Upper lobe of left lung (tissue), 6 donors: ENCODE measurements around the gene UNKL. TPM values are rescaled to one million over a fixed set of nuclear protein-coding genes. Genes with fewer than 3 reads are reported as not detected.

Experiments
- ATAC-seq, 2 donors: fragments of 200-7000 bp; cut with Tn5 transposase; one replicate each; pipeline ENCODE4 v1.9.1; 2022; ENCODE audit warnings: mild to moderate bottlenecking in 2 of 2, moderate library complexity in 2 of 2; ENCODE audit not compliant: low FRiP score in 2 of 2
- DNase-seq, 2 donors: peaks; one replicate each; pipeline ENCODE4 v3.0.0-alpha.2; 2019 to 2020
- H3K27ac ChIP-seq, 4 donors: fragments of 200-600 bp; sonication (generic); one replicate each; pipeline ENCODE4 v1.5.1; 2016 to 2019
- H3K27me3 ChIP-seq, 4 donors: fragments of 200-600 bp; sonication (generic); one replicate each; pipeline ENCODE4 v1.5.1; 2017 to 2019
- H3K36me3 ChIP-seq, 4 donors: fragments of 200-600 bp; sonication (generic); one replicate each; pipeline ENCODE4 v1.5.1; 2016 to 2019
- H3K4me1 ChIP-seq, 4 donors: fragments of 200-600 bp; sonication (generic); one replicate each; pipeline ENCODE4 v1.5.1; 2018 to 2019
- H3K4me3 ChIP-seq, 4 donors: fragments of 200-600 bp; sonication (generic); one replicate each; pipeline ENCODE4 v1.5.1; 2017 to 2019; ENCODE audit warnings: mild to moderate bottlenecking in 2 of 4, moderate library complexity in 1 of 4
- H3K9me3 ChIP-seq, 4 donors: fragments of 200-600 bp; sonication (generic); one replicate each; pipeline ENCODE4 v1.5.1; 2018 to 2019
- EP300 ChIP-seq, 4 donors: sonication (generic); formaldehyde crosslinking; IDR thresholded peaks; one replicate each; pipeline ENCODE4 v1.5.1; 2017; ENCODE audit warnings: antibody characterized with exemption in 4 of 4, control low read depth in 2 of 4
- POLR2A ChIP-seq, 4 donors: fragments of 450-650 bp; IDR thresholded peaks; one replicate each; pipeline ENCODE4 v1.5.1; 2016 to 2017; ENCODE audit warnings: antibody characterized with exemption in 4 of 4, mild to moderate bottlenecking in 2 of 4
- POLR2AphosphoS5 ChIP-seq, 2 donors: sonication (generic); formaldehyde crosslinking; IDR thresholded peaks; one replicate each; pipeline ENCODE4 v1.5.1; 2017; ENCODE audit warnings: antibody characterized with exemption in 2 of 2
- WGBS, 2 donors: methylation state at CpG; one replicate each; pipeline ENCODE4 v1.1.5; 2017 to 2018; 5-methylcytosine and 5-hydroxymethylcytosine counted together
- total RNA-seq, 6 donors: library from RNA; depleted of rRNA in 4 of 6; stranded (reverse); fragments of >200 nt in 4 of 6; gene quantifications; one replicate each; pipeline versions ENCODE4 v1.1.0 to v1.2.1, GENCODE V29; 2016 to 2021
- TF ChIP-seq, protein P1 (sequence below), 6 experiments: fragments of 450-650 bp in 4 of 6; fragments of 200-600 bp in 2 of 6; sonication (generic) in 2 of 6; IDR thresholded peaks; one replicate each; pipeline ENCODE4 v1.5.1; 2016 to 2019; ENCODE audit warnings: antibody characterized with exemption in 6 of 6
- donor health status: DM: no; HTN: no; CAD: no; lungs with moderate emphysema.
- donor health status: DM: no; HTN: yes; CAD: no; lungs with severe emphysema.

Gene UNKL
- total RNA-seq, 6 donors from 2014 or later = 7.6 to 83.8 (median 28.0) TPM

DNA sequence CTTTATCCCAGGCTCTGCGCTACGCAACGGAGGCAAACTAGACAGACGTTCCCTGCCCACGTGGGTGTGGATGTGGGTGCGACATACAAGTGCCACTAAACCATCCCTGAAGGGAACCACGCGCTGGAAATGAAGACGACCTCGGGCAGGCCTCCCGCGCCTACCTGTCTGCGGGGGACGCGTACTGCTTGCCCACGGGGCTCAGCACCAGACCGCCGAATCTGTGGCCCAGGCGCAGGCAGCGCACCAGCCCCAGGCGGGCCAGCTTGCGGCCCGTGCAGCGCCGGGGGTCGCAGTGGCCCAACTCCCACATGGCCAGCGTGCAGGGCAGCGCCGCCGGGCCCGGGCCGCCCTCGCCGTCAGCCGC, 63.3 kb downstream of the UNKL start:
- H3K4me1 ChIP-seq = peaks cover 18 to 50% (median 30%) of the 10 kb centered on the region in 4 donors
- H3K27me3 ChIP-seq = no peaks in the 10 kb centered on the region
- H3K27ac ChIP-seq = peak overlapping the region; percentile 71 to 93 (median 78)
- no peak for ATAC-seq
- TF ChIP-seq, protein P1, sequence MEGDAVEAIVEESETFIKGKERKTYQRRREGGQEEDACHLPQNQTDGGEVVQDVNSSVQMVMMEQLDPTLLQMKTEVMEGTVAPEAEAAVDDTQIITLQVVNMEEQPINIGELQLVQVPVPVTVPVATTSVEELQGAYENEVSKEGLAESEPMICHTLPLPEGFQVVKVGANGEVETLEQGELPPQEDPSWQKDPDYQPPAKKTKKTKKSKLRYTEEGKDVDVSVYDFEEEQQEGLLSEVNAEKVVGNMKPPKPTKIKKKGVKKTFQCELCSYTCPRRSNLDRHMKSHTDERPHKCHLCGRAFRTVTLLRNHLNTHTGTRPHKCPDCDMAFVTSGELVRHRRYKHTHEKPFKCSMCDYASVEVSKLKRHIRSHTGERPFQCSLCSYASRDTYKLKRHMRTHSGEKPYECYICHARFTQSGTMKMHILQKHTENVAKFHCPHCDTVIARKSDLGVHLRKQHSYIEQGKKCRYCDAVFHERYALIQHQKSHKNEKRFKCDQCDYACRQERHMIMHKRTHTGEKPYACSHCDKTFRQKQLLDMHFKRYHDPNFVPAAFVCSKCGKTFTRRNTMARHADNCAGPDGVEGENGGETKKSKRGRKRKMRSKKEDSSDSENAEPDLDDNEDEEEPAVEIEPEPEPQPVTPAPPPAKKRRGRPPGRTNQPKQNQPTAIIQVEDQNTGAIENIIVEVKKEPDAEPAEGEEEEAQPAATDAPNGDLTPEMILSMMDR (IDR thresholded peaks at IDR 0.05) = no peak
- TF ChIP-seq POLR2AphosphoS5 (IDR thresholded peaks at IDR 0.05) = no peak
- no peak for TF ChIP-seq POLR2A (IDR thresholded peaks at IDR 0.05)
- TF ChIP-seq EP300 (IDR thresholded peaks at IDR 0.05) = no peak
- H3K36me3 ChIP-seq = peaks cover 0 to 31% (median 22%) of the 10 kb centered on the region in 4 donors
- peak overlapping the region; percentile 93 to 100 (median 98) for H3K4me3 ChIP-seq
- WGBS, 2 donors = 0 to 1% methylated on average over 3 to 24 of the region's 35 CpGs
- H3K9me3 ChIP-seq = no peaks in the 10 kb centered on the region
- no peak for DNase-seq

DNA sequence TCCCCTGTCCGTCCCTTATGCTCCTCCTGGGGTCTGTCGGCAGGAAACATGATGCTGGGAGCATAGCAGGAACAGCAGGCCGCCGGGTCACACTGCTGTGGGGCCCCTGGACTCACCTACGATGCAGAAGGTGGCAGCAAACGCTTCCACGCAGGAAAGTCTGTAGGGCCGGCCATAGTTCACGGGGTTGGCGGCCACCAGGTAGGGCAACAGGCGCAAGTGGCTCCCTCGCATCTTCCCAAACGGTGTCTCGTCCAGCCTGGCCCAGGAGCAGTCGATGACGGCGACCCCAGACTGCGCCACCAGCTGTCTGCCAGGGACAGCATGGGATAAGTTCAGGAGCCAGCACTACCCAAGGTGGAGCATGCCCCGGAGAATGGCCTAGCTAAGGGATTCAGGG, 63.8 kb downstream of the UNKL start:
- DNase-seq = peak in 1 of 2 donors; percentile 70
- Histone ChIP-seq H3K27ac (peak overlapping the region in 1 of 4 donors; percentile 93), H3K36me3 (peaks cover 0 to 31% (median 22%) of the 10 kb centered on the region in 4 donors), H3K27me3 (no peaks in the 10 kb centered on the region), H3K4me3 (peak overlapping the region in 3 of 4 donors; percentile 96 to 100 (median 100)), H3K9me3 (no peaks in the 10 kb centered on the region), H3K4me1 (peaks cover 18 to 47% (median 30%) of the 10 kb centered on the region in 4 donors)
- no peak for ATAC-seq
- 83 to 88% methylated on average over 1 to 18 of the region's 19 CpGs for WGBS, 2 donors
- TF ChIP-seq POLR2A (IDR thresholded peaks at IDR 0.05) (no peak), POLR2AphosphoS5 (IDR thresholded peaks at IDR 0.05) (no peak), EP300 (IDR thresholded peaks at IDR 0.05) (no peak)
- TF ChIP-seq, protein P1 (IDR thresholded peaks at IDR 0.05) = no peak

DNA sequence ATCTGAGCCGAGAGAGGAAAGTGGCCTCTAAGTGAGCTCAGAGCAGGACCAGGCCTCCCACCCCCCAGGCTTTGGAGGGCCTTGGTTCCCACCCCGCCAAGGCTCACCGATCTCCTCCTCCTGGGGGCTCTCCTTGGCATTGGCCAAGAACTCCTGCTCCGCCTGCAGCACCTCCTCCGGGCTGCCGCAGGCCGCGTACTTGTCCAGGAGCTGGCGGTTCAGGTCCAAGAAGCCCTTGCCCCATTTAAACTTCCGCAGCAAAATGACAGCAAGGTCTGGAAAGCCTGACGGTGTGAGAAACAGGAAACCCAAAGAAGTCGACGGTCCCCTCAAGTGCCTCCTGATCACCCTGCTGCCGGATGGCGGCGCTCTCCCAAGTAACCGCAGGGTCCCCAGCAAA, 64.6 kb downstream of the UNKL start:
- Histone ChIP-seq H3K27ac (no peak overlapping the region), H3K9me3 (no peaks in the 10 kb centered on the region), H3K4me3 (no peak overlapping the region), H3K4me1 (peaks cover 18 to 40% (median 30%) of the 10 kb centered on the region in 4 donors), H3K27me3 (no peaks in the 10 kb centered on the region), H3K36me3 (peaks cover 0 to 31% (median 22%) of the 10 kb centered on the region in 4 donors)
- peak in 1 of 2 donors; percentile 64 for DNase-seq
- TF ChIP-seq, protein P1 (IDR thresholded peaks at IDR 0.05) = no peak
- no peak for TF ChIP-seq EP300 (IDR thresholded peaks at IDR 0.05)
- TF ChIP-seq POLR2A (IDR thresholded peaks at IDR 0.05) = no peak
- no peak for TF ChIP-seq POLR2AphosphoS5 (IDR thresholded peaks at IDR 0.05)
- WGBS, 2 donors = 90 to 92% methylated on average over 16 to 17 of the region's 17 CpGs
- ATAC-seq = no peak

DNA sequence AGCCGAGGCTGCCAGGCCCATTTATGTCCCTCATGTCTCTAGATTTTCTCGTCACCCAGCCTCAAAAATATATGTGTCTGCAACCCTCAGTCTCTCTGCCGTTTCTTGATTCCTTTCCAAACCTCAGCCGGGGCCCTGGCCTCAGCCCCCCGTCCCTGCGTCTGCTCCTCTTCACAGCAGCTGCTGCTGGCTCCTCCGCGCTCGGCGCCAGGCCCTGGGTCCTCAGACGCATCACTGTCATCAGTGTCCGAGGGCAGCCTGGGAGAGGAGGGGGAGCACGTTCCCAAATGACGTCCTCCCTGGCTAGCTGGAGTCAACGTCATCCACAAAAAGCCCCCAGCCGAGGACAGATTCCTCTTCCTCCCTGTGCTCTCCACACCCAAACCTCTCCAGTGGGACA, 65.2 kb downstream of the UNKL start:
- no peaks in the 10 kb centered on the region for H3K27me3 ChIP-seq
- no peaks in the 10 kb centered on the region for H3K9me3 ChIP-seq
- H3K4me3 ChIP-seq = no peak overlapping the region
- H3K27ac ChIP-seq = no peak overlapping the region
- peaks cover 0 to 31% (median 22%) of the 10 kb centered on the region in 4 donors for H3K36me3 ChIP-seq
- ATAC-seq (no peak), DNase-seq (peak in 1 of 2 donors; percentile 76)
- WGBS, 2 donors = 88 to 91% methylated on average over 16 of the region's 16 CpGs
- peaks cover 18 to 39% (median 28%) of the 10 kb centered on the region in 4 donors for H3K4me1 ChIP-seq
- TF ChIP-seq, protein P1 (IDR thresholded peaks at IDR 0.05) = no peak
- TF ChIP-seq POLR2AphosphoS5 (IDR thresholded peaks at IDR 0.05) (no peak), EP300 (IDR thresholded peaks at IDR 0.05) (no peak)

DNA sequence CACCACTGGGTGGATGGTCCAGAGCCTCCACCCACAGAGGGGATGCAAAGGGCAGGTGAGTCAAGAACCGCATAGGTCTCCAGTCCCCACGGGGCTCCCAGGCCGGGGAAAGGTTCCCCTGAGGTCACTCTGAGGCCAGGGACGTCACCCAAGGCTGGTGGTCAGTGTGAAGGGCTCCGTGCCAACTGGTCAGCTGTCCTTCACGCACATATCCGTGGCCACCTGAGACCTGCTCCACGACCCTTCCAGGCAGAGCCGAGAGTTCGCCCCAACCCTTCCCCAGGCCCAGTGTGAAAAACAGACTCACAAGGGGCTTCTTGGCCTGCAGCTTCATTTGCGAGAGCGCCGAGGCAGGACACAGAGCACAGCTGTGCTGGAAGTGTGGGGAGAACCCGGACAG, 65.6 kb downstream of the UNKL start:
- Histone ChIP-seq H3K4me1 (peaks cover 18 to 39% (median 27%) of the 10 kb centered on the region in 4 donors), H3K4me3 (no peak overlapping the region), H3K9me3 (no peaks in the 10 kb centered on the region), H3K27me3 (no peaks in the 10 kb centered on the region), H3K36me3 (peaks cover 0 to 31% (median 22%) of the 10 kb centered on the region in 4 donors), H3K27ac (no peak overlapping the region)
- DNase-seq = peak in 1 of 2 donors; percentile 47
- TF ChIP-seq EP300 (IDR thresholded peaks at IDR 0.05) (no peak), POLR2AphosphoS5 (IDR thresholded peaks at IDR 0.05) (no peak)
- TF ChIP-seq, protein P1 (IDR thresholded peaks at IDR 0.05) = no peak
- WGBS, 2 donors = 87 to 89% methylated on average over 12 to 14 of the region's 14 CpGs
- no peak for ATAC-seq
